GM19395 (cell line): Measurements from ENCODE around the gene NPHP4.
"Not testable (repeated sequence)": the region's sequence is repeated elsewhere in the genome, so short reads cannot be mapped to it uniquely, and the experiment has no call there.

Source experiments
- ATAC-seq: cut with Tn5 transposase; IDR thresholded peaks from one replicate; pipeline ENCODE4 v1.9.1; 2021; ENCODE audit warnings: mild to moderate bottlenecking, moderate library complexity; ENCODE audit not compliant: unreplicated experiment

The NPHP4 gene

DNA sequence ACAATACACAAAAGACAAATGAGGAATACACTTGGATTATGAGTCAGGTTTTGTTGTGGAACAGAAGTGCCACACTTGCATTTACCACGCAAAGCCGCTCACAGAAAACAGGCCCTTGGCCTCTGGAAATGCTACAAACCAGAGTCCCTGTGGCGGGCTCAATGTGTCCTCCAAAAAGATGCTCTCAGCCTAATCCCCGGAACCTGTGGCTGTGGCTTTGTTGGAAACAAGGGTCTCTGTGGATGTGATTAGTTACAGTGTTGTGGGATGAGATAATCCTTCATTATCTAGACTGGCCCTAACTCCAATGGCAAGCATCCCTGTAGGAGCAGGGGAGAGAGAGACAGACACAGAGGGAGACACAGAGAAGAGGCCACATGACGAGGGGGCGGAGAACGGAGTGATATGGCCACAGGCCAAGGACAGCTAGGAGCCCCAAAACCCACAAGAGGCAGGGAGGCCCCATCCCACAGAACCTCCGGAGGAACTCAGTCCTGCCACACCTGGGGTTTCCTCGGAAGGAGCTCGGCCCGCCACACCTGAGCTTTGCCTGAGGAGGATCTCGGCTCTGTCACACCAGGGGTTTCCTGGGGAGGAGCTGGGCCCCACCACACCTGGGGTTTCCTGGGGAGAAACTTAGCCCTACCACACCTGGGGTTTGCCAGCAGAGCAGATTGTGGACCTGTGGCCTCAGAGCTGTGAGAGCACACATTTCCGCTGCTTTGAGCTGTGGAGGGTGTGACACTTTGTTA is 55.4 kb downstream of the NPHP4 start:
- ATAC-seq, result no peak

GRCh38 chr1:5936126-5936525 is 56.1 kb downstream of the NPHP4 start:
- no peak for ATAC-seq

DNA sequence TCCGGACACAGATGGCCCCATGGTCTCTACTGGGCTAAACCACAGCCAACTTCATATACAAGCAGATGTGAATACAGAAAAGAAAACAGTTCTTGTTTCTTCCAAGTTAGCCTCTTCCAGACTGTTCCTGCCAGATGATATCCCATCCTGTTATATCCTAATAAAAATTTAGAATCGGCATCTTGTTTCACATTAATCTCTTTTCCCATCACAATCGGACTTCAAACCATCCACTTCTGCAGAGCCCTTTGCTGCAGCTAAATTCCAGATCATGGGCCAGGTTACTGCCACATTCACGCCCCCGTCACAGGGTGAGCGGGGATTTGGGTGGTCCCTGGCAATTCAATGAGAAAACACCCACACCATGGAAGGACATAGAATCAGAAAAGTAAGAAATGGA is 57.2 kb downstream of the NPHP4 start:
- ATAC-seq, result no peak

- no peak for ATAC-seq
Measured at GRCh38 chr1:5934058-5934884, 58.0 kb downstream of the NPHP4 start.

- ATAC-seq, result no peak
Measured at GRCh38 chr1:5933676-5934057, 58.6 kb downstream of the NPHP4 start.

DNA sequence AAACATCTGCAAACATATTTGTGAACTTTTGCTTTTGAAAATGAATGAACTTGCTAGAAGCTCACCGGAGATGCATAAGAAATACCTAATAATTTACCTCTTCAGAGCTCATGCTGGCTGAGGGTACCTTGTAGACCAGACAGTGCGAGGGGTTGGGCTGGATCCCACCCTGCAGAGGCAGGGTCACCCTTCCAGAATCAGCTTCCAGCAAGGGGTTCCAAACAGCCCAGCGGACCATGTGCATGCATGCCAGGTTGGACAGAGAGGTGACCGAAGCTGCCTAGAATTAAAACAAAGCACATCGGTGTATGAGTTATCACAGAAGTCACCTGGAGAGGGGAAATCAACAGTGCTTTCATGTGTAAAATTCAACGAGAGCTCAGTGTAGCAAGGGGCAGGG is 59.2 kb downstream of the NPHP4 start:
- ATAC-seq, result no peak

DNA sequence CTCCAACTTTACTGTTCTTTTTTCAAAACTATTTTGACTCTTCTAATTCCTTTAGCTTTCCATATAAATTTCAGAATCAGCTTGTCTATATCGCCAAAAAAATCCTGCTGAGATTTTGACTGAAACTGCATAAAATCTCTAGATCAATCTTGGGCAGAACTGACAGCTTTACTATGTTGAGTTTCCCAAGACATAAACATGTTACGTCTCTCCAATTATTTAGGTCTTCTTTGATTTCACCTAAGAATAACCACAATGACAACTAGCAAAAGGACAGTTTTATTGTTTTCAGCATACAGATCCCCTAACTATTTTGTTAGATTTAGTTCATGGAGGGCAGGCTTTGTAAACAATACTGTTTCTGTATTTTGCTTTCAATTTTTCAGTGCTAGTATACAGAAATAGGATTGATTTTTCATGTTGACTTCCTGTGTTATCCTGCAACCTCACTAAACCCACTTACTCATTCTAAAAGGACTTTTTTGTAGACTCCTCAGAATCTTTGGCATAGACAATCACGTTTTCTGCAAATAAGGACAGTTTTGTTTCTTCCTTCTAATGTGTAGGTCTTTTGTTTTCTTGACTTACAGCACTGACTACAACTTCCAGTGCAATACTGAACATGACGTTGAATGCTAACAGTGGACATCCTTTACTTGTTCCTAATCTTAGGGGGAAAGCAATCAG is 63.4 kb downstream of the NPHP4 start:
- no peak for ATAC-seq

DNA sequence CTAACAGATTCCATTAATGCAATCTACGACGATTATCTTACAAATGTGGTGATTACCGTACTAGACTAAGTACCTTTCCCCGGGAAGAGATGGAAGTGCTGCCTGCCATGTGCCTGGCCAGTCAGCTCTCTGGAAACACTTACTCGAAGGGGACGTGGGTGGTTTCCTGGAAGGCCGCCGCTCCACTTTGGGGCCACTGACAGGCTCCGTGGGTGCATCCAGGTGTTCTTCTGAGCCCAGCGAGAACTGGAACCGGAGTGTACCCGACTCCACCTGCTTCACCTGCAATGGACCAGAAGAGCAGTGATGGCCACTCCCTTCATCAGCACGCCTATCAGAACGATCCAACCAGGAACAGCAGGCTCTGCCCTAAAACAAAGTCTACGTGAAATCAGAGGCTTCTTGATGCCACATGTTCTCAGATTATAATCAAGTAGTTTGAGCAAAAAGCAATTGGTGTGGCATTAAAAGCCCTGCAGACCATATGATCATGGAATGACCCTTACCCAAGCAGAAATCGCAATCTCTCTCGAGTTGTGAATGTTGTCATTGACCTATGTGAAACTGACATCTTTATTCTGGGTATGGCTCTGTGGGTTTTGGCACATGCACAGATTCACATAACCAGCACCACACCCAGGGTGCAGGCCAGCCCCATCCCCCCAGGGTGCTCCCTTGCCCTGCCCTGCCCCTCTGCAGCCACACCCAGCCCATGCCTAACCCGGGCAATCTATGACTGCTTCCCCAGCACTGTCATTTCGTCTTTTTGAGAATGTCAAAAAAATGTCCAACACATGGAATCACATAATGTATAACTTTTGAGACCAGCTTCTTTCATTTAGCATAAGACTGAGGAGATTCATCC is 64.5 kb downstream of the NPHP4 start:
- no peak for ATAC-seq

DNA sequence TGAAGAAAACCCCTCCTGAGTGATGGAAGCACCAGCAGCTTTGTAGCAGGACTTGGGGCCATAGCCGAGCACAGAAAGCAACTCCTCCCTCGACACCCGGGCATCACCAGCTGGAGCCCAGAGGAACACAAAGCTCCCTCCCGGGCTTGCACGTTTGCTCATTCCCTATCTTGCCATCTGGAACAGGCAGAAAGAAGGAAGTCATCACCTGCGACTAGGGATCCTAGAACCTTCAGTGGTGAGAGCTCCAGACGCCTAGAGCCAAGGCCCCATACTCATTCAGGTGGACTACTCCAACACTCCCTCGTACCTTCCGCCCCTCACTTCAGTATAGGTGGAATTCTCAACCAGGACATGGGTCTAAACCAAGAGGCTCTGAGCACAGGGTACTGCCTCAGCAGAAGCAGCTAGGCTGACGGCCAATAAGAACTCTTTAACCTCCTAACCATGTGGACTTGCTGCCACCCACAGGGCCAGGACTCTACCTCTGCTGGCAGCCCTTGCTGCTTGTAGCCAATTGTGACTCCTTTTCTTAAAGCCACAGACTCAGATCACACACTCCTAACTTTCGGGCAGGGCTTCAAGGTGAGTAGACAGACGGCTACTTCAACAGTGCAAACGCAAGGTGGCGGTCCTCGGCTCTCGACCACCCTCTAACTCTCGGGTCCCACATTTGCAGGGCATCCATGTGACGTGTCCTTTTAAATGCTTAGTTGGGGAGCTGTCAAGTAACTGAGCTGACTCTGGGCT is 65.4 kb downstream of the NPHP4 start:
- no peak for ATAC-seq

GRCh38 chr1:5922700-5923330 is 69.4 kb downstream of the NPHP4 start:
- not testable (repeated sequence) for ATAC-seq

GRCh38 chr1:5921671-5922070 is 70.6 kb downstream of the NPHP4 start:
- ATAC-seq, result no peak

- no peak for ATAC-seq
Measured at GRCh38 chr1:5921129-5921528, 71.1 kb downstream of the NPHP4 start.

DNA sequence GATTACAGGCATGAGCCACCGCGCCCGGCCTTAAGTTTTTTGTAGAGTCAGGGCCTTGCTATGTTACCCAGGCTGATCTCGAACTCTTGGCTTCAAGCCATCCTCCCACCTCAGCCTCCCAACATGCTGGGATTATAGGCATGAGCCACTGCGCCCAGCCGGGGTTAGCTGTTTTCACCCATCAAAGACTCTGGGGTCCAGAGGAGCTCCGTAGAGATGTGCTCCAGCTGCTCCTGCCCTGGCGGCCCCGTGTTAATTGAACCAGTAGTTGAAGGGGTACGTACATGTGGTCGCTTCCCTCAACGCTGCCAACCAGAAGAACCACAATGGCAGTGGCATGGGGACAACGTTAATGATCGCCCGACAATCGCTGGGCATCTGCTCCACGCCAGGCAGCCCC is 72.0 kb downstream of the NPHP4 start:
- no peak for ATAC-seq

DNA sequence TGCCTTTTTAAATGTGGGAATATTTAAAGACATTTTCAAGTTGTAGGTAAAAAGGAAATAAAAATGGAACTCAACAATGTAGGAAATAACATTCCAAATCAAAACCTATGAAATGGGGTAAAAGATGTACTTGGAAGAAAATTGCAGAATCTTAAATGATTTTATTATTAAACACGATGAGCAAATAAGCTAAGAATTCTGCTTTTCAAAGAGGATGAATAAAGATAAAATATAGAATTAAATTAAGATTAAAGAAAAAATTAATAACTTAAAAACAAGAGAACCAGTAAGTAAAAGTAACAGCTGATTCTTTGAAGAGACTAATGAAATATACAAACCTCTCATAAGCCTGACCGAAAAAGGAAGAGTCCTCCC is 74.0 kb downstream of the NPHP4 start:
- no peak for ATAC-seq

- ATAC-seq, result no peak
Measured at GRCh38 chr1:5917591-5918274, 74.5 kb downstream of the NPHP4 start.

DNA sequence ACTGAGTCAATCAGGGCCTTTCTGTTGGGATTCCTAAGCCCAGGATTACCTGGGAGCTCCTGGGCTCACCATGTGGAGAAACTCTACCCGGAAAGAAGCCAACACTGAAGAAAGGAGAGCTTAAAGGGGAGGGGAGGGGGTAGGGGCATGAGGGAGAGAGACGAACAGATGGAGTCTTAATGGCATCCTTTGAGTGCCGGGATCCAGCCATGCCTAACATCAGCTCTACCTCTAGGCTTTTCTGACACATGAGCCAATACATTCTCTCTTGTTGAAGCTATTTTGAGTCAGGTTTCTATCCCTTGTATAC is 75.0 kb downstream of the NPHP4 start:
- no peak for ATAC-seq

DNA sequence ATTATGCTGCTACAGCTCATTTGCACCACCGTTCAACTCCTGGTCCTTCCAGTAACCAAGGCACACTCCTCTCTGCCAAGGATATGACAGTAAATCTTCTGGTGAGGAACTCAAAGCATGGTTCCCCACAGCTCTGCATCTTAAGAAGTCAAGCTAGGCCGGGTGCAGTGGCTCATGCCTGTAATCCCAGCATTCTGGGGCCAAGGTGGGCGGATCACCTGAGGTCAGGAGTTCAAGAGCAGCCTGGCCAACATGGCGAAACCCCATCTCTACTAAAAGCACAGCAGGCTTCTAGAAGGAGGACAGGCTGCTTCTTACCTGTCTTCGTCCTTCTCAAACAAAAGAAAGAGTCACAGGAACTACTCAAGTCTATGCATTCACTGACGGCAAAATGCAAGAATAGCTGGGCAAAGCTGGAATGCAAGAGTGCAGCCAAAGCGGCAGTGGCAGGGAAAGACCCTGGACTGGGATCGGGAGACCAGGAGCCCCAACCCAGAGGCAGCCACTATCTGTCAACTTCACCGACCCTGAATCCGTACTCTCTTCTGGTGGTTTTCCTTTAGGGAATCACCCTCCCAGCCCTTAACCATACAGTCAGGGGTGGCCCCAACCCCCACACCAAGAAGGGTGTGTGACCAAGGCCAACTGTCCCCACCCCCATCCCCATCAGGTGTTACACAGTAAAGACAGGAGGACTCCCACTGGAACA is 75.5 kb downstream of the NPHP4 start:
- no peak for ATAC-seq
